CD4-positive, alpha-beta T cell treated with Interleukin-4 for 4 hours (primary cell): Measurements from ENCODE around the gene DHODH.
"Not testable (repeated sequence)": the region's sequence is repeated elsewhere in the genome, so short reads cannot be mapped to it uniquely, and the experiment has no call there.

Experiments
- DNase-seq: peaks from one replicate; pipeline ENCODE4 v3.0.0-alpha.2; 2020

Gene DHODH

GRCh38 chr16:72054254-72054847 is 45.8 kb downstream of the DHODH start, which contains the start of gene HP:
TSS of gene HP (plus strand) at chr16:72054505. CDS start at chr16:72054653, 148 bp downstream.
- DNase-seq = not testable (repeated sequence)

GRCh38 chr16:72055911-72056310 is 47.4 kb downstream of the DHODH start:
- no peak for DNase-seq

DNA sequence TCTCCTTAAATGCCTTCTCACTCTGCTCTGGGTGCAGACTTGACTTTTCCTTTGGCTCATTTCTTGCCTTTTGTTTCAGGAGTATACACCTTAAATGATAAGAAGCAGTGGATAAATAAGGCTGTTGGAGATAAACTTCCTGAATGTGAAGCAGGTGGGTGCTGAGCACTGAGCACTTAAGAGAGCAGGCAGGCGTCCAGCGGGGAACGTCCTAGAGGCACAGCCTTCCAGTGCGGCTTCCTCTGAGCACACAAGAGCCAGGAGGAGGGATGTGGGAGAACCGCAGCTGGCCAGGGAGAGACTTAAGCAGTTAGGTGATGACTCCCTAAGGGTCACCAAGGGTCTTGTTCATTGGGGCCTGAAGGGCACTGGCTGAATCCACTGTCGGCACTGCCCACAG is 48.8 kb downstream of the DHODH start:
- not testable (repeated sequence) for DNase-seq

GRCh38 chr16:72059060-72059459 is 50.5 kb downstream of the DHODH start:
- not testable (repeated sequence) for DNase-seq

DNA sequence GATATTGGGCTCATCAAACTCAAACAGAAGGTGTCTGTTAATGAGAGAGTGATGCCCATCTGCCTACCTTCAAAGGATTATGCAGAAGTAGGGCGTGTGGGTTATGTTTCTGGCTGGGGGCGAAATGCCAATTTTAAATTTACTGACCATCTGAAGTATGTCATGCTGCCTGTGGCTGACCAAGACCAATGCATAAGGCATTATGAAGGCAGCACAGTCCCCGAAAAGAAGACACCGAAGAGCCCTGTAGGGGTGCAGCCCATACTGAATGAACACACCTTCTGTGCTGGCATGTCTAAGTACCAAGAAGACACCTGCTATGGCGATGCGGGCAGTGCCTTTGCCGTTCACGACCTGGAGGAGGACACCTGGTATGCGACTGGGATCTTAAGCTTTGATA is 51.9 kb downstream of the DHODH start:
- DNase-seq = no peak

DNA sequence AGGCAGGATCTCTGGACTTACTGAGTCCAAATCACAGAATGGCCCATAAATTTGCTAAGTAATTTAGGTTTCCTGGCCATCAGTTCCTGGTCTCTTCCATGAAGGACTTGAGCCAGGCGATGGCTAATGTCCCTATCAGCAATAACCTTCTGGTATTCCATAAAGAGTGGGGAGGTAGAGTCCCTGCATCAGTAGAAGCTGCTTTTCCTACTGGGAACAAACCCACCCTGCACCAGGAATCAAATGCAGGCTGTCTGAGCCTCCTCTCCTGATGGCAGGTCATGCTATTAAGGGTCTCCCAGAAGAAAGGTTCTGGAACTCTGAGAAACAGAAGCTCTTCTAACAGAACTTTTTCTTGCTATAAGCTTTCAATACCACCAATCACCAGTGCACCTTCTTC is 53.0 kb downstream of the DHODH start:
- no peak for DNase-seq

DNA sequence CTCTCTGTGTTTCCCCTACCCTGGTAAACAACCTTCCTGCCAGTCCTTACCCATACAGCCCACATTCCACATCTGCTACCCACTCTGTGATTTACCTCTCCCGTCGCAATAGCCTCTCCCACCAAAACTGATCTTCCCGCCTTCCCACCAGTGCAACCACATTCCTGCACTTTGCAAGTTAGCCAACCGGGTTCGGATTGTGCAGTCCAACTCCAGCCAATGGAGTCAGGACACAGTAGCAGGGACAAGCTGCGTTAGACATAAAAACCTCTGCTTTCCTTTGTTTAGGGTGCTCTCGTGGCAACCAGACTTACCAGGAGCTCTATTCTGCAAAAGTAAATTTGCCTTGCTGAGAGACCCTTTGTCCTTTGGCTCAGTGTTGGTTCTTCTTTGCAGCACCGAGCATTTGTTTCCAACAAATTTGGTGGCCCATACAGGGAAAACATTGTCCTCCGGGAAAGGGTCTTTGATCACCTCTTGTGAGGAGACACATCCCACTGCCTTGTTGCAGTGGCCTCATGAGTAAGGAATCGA is 55.9 kb downstream of the DHODH start:
- DNase-seq = no peak

DNA sequence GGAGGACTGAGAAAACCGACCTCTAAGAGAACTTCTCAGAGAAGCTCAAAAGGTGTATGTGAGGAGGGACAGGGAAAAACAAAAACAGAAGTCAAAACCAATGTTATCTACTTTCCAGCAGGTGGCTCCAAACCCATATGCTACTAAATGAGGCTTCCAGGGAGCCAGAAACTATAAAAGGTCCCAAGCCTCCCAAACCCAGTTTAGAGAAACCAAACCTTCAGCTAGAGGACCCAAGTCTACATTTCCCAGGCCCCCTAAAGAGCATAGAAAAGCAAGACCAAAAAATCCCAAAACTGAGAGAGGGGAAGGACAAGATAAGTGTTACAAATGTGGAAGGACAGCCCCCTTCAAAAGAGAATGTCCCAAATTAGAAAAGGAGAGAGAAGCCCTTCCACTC is 58.2 kb downstream of the DHODH start:
- DNase-seq = peak; percentile 11

- DNase-seq = no peak
These were observed 60.4 kb downstream of the DHODH start for GRCh38 chr16:72068930-72069329.

GRCh38 chr16:72072514-72073342 is 64.2 kb downstream of the DHODH start:
- DNase-seq = no peak

DNA sequence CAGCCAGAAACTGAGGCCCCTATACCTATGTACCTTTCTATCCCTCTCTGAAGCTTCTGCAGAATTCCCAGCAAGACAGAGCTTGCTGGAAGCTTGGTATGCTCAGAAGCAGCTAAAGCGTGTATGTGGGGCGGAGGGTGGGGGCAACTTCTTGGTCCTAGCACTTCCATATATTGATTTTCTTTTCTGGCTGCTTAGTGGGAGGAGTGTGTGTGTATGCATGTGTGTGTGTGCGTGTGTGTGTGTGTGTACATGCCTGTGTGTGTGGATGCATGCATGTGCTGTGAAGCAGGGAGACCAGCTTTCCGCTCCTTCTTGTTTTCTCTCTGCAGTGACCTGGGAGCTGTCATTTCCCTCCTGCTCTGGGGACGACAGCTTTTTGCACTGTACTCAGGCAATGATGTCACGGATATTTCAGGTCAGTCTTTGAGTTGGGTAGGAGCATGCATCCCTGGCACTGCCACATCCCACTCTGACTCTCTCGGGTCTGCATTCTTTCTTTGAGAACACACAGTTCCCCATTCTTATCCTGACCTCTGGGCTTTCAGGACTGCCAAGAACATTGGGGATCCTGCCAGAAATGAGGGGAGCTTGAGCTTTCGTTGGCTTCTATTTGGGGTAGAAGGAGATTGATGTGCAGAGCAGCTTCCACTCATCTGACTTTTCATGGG is 65.2 kb downstream of the DHODH start:
- no peak for DNase-seq

GRCh38 chr16:72075067-72075466 is 66.5 kb downstream of the DHODH start:
- DNase-seq = not testable (repeated sequence)
